ENCODE measurements around the gene KCNA2. TPM values are rescaled to one million over a fixed set of nuclear protein-coding genes. Genes with fewer than 3 reads are reported as not detected.

The KCNA2 gene
- polyA plus RNA-seq, 1 experiment: not detected

DNA sequence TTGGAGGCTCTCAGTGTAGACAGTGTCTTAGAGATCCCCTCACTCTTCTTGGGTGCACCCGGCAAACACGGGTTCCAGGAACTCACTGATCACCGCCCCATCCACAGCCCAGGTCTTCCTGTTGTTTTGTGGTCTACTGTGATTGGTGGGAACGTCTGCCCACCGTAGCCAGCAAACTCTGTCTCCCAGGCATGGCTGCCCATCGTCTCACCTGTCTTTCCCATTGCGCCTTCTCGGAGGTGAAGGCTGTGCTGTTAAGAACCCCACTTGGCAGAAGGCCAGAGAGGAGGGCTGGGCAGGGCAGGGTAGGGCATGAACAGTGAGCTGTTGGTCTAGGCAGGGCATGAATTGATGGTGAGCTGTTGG lies 14.1 kb upstream of the KCNA2 start:
- TF ChIP-seq, protein P1, sequence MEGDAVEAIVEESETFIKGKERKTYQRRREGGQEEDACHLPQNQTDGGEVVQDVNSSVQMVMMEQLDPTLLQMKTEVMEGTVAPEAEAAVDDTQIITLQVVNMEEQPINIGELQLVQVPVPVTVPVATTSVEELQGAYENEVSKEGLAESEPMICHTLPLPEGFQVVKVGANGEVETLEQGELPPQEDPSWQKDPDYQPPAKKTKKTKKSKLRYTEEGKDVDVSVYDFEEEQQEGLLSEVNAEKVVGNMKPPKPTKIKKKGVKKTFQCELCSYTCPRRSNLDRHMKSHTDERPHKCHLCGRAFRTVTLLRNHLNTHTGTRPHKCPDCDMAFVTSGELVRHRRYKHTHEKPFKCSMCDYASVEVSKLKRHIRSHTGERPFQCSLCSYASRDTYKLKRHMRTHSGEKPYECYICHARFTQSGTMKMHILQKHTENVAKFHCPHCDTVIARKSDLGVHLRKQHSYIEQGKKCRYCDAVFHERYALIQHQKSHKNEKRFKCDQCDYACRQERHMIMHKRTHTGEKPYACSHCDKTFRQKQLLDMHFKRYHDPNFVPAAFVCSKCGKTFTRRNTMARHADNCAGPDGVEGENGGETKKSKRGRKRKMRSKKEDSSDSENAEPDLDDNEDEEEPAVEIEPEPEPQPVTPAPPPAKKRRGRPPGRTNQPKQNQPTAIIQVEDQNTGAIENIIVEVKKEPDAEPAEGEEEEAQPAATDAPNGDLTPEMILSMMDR (IDR thresholded peaks at IDR 0.05; ENCODE audit: low read depth, low read length): no peak
- CTCF ChIA-PET: interaction anchor here (0.5 to 3.2 kb wide), 15 partner anchors 10 to 166 kb away, joined by 3 to 25 read pairs (median 6); partner anchors contain the start of gene KCNA2
- H3K4me3 ChIP-seq (ENCODE audit: low read depth, low read length): no peak overlapping the region
- no peak for DNase-seq (ENCODE audit: low read depth, low spot score)
- POLR2A ChIA-PET: no interaction called here
- H3K9me3 ChIP-seq (ENCODE audit: control insufficient read depth, insufficient read depth, low read length): no peaks in the 10 kb centered on the region
- no peak overlapping the region for H3K27ac ChIP-seq (ENCODE audit: low read depth, low read length)
- H3K27me3 ChIP-seq (ENCODE audit: control insufficient read depth, insufficient read depth, low read length): peaks cover 2% of the 10 kb centered on the region

DNA sequence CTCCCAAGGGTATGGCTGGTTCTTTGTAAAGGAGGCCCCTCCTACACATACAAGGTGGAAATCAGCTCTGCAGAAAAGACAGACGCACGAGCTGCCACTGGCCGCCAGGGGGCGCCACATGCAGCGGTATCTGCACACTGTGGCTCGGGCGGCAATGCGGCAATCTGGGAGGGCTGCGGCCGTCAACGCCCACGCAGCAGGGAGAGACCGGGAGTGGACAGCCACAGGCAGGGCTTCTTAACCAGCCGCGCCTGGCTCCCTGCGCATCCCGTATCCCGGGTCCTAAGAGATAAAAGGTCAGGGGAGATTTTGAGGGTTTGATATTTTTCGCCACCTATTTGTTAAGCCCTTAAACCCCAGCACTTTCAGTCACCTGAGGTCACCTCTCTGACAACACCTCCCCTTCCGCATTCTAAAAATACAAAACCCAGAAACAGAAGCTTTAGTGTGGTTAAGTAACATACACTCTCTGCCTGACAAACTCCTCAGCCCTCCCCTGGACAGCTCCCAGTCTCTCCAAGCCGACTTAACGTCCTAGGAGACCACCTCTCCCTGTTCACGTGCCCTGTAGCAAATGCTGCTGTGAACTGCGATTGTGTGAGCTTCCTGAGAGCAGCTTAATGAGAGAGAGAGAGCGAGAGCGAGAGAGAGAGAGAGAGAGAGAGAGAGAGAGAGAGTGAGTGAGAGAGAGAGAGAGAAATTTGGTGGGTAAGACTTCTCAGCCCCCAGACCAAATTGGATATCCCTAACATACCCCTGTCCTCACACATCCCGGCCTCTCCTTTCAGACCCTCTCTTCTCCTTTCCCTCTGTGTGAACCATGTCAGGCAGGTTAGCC lies 13.5 kb upstream of the KCNA2 start:
- Histone ChIP-seq H3K27me3 (ENCODE audit: control insufficient read depth, insufficient read depth, low read length) (peaks cover 2% of the 10 kb centered on the region), H3K9me3 (ENCODE audit: control insufficient read depth, insufficient read depth, low read length) (no peaks in the 10 kb centered on the region), H3K27ac (ENCODE audit: low read depth, low read length) (no peak overlapping the region), H3K4me3 (ENCODE audit: low read depth, low read length) (no peak overlapping the region)
- CTCF ChIA-PET: interaction anchor here (0.6 to 3.2 kb wide), 19 partner anchors 8 to 502 kb away, joined by 3 to 25 read pairs (median 6); partner anchors contain the start of gene KCNA2
- POLR2A ChIA-PET: no interaction called here
- peak; percentile 8 for DNase-seq (ENCODE audit: low read depth, low spot score)
- TF ChIP-seq, protein P1 (IDR thresholded peaks at IDR 0.05; ENCODE audit: low read depth, low read length): peak; percentile 84

DNA sequence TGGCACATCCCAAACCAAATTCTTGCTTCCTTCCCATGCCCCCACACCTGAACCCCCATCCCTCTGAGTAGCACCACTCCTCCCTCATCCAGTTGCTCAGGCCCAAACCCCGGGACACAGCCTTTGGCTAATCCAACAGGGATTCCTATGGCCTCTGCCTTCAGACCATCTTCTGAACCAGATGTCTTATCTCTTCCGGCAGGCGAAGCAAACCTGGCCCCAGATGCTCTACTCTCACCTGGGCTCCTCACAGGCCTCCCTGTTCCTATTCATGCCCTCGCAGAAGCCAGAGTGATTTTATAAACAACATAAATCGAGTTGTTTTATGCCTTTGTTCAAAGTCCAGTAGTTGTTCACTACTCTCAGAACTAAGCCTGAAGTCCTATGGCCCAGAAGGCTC lies 12.5 kb upstream of the KCNA2 start:
- DNase-seq (ENCODE audit: low read depth, low spot score): no peak
- Histone ChIP-seq H3K27ac (ENCODE audit: low read depth, low read length) (no peak overlapping the region), H3K4me3 (ENCODE audit: low read depth, low read length) (no peak overlapping the region), H3K9me3 (ENCODE audit: control insufficient read depth, insufficient read depth, low read length) (no peaks in the 10 kb centered on the region), H3K27me3 (ENCODE audit: control insufficient read depth, insufficient read depth, low read length) (peaks cover 2% of the 10 kb centered on the region)
- TF ChIP-seq, protein P1 (IDR thresholded peaks at IDR 0.05; ENCODE audit: low read depth, low read length): no peak
- ChIA-PET CTCF (interaction anchor here (0.7 to 3.2 kb wide), 12 partner anchors 9 to 166 kb away, joined by 3 to 25 read pairs (median 6); no protein-coding TSS in a partner anchor), POLR2A (no interaction called here)

DNA sequence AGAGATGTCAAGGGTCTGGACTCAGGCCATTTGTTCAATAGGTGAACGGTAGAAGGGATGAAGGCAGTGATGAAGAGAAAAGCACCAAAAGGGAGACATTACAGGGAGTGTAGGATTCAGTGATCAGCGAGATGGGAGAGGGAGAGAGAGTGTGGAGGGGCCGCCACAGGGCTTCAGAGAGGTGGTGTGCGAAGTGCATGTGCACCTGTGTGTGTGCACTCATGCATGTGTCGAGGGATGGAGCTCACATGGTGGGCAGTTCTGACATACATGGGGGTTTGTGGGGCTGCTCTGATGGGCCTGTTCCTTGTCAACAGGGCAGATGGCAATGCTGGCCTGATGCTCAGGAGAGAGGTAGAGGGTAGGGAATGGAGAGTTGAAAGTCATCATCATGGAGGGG lies 11.4 kb upstream of the KCNA2 start:
- no peak for DNase-seq (ENCODE audit: low read depth, low spot score)
- ChIA-PET POLR2A (no interaction called here), CTCF (interaction anchor here (1.6 kb wide), 1 partner anchor 148 kb away, joined by 5 read pairs; no protein-coding TSS in a partner anchor)
- TF ChIP-seq, protein P1 (IDR thresholded peaks at IDR 0.05; ENCODE audit: low read depth, low read length): no peak
- Histone ChIP-seq H3K4me3 (ENCODE audit: low read depth, low read length) (no peak overlapping the region), H3K27me3 (ENCODE audit: control insufficient read depth, insufficient read depth, low read length) (peaks cover 5% of the 10 kb centered on the region), H3K27ac (ENCODE audit: low read depth, low read length) (no peak overlapping the region), H3K9me3 (ENCODE audit: control insufficient read depth, insufficient read depth, low read length) (no peaks in the 10 kb centered on the region)

DNA sequence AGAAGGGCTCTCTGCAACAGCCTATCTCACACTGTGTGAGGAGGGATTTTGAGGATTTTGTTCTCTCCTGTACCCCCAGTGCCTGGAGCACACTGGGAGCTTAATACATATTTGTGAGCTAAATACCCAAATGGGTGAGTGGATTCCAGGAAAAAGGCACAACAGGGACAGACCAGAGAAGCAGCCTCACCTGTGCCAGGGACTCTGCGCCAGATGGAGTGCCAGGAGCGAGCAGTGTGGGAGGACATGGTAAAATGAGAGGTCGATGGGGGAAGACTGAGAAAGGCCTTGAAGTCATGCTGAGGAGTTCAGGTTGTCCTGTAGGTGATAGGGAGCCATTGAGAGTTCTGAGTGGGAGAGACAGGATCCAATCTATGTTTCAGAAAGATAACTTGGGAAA lies 11.0 kb upstream of the KCNA2 start:
- H3K4me3 ChIP-seq (ENCODE audit: low read depth, low read length): no peak overlapping the region
- peaks cover 5% of the 10 kb centered on the region for H3K27me3 ChIP-seq (ENCODE audit: control insufficient read depth, insufficient read depth, low read length)
- TF ChIP-seq, protein P1 (IDR thresholded peaks at IDR 0.05; ENCODE audit: low read depth, low read length): no peak
- no peaks in the 10 kb centered on the region for H3K9me3 ChIP-seq (ENCODE audit: control insufficient read depth, insufficient read depth, low read length)
- CTCF ChIA-PET: interaction anchor here (0.9 to 1.6 kb wide), 2 partner anchors 61 to 148 kb away, joined by 3 to 5 read pairs; no protein-coding TSS in a partner anchor
- POLR2A ChIA-PET: no interaction called here
- H3K27ac ChIP-seq (ENCODE audit: low read depth, low read length): no peak overlapping the region
- DNase-seq (ENCODE audit: low read depth, low spot score): no peak

Measured in AG04450 (cell line).